ENCODE results near the gene PROX2. TPM values are rescaled to one million over a fixed set of nuclear protein-coding genes. Genes with fewer than 3 reads are reported as not detected.
A peak's percentile ranks its signal among the peaks of the same experiment; 100 is the strongest.

Gene PROX2
- total and polyA plus RNA-seq, 9 of the 15 experiments (the other 6 are each of a cell fraction or from before 2014, with no cell fraction given): not detected

DNA sequence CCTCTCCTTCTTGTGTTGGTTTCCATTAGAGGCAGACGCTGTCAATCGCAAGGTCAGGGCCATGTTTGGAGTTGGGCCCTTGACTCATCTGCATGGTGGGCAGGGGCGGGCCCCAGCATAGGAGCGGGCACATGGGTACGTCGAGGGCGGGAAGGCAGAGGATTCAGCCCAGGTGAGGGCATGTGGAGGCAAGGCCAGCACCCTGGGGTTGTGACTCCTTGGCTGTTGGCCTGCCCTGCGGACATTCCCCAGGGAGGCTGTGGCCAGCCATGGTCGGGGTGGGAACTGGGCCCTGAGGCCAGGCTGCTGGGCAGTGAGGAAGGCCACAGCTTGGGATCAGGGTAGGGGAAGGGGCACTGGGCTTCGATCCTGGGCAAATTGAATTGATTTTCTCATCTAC, 36.9 kb upstream of the PROX2 start:
- H3K4me3 ChIP-seq: no peak overlapping the region
- BruUV-seq (replicated peaks): no TSS peak
- FAIRE-seq: no peak

More for the DNA sequence above, 36.9 kb upstream of the PROX2 start:
- DNase-seq (ENCODE audit: extremely low read depth in 1 of 4, low spot score in 3 of 4) (no peak), ATAC-seq (no peak)
- POLR2A ChIA-PET: interaction anchor here (0.8 kb wide), 1 partner anchor 205 kb away, joined by 3 read pairs; no protein-coding TSS in a partner anchor
- CTCF ChIA-PET (ENCODE audit: low intra/inter-chr PET ratio): no interaction called here
- Histone ChIP-seq H3K4me1 (replicated peaks in 1 of 2; ENCODE audit: control insufficient read depth in 2 of 2, insufficient read depth in 2 of 2, low read length in 2 of 2) (peaks cover 6 to 28% of the 10 kb centered on the region in 2 experiments; a peak in 2 of 5 replicates), H3K27ac (ENCODE audit: extremely low read depth, low read depth, low read length) (no peak overlapping the region), H2AFZ (ENCODE audit: low read depth, low read length) (no peak overlapping the region), H3K4me2 (ENCODE audit: insufficient read depth, low read length) (no peak overlapping the region), H3K9me1 (ENCODE audit: control insufficient read depth, insufficient read depth, low read length) (no peaks in the 10 kb centered on the region), H3K79me2 (ENCODE audit: control insufficient read depth, insufficient read depth, low read length) (no peaks in the 10 kb centered on the region), H3K9me3 (replicated peaks; ENCODE audit: control insufficient read depth, insufficient read depth, low read depth, low read length) (no peaks in the 10 kb centered on the region), H4K20me1 (replicated peaks; ENCODE audit: control insufficient read depth, insufficient read depth, low read length) (no peaks in the 10 kb centered on the region), H3K36me3 (ENCODE audit: control insufficient read depth, insufficient read depth, low read length) (no peaks in the 10 kb centered on the region), H3K27me3 (ENCODE audit: control insufficient read depth in 2 of 2, insufficient read depth in 2 of 2, low read length in 2 of 2) (no peaks in the 10 kb centered on the region), H3K9ac (ENCODE audit: insufficient read depth in 1 of 2, low read depth in 2 of 2, low read length in 2 of 2) (0 out of 4 replicates have a peak overlapping the region, but pooled peaks of 1 of the 2 experiments have one; percentile 26)
- intact Hi-C loops (cut with micrococcal nuclease): loop anchor here (10.0 kb wide), 1 partner anchor 392 kb away; no protein-coding TSS in a partner anchor
- in situ Hi-C loops (cut with MboI): loop anchor here (10.0 kb wide), 1 partner anchor 162 kb away; no protein-coding TSS in a partner anchor
- no peak for TF ChIP-seq ZFPM2 (CRISPR knock-in tag; IDR thresholded peaks at IDR 0.05)
- TF ChIP-seq, protein P1, sequence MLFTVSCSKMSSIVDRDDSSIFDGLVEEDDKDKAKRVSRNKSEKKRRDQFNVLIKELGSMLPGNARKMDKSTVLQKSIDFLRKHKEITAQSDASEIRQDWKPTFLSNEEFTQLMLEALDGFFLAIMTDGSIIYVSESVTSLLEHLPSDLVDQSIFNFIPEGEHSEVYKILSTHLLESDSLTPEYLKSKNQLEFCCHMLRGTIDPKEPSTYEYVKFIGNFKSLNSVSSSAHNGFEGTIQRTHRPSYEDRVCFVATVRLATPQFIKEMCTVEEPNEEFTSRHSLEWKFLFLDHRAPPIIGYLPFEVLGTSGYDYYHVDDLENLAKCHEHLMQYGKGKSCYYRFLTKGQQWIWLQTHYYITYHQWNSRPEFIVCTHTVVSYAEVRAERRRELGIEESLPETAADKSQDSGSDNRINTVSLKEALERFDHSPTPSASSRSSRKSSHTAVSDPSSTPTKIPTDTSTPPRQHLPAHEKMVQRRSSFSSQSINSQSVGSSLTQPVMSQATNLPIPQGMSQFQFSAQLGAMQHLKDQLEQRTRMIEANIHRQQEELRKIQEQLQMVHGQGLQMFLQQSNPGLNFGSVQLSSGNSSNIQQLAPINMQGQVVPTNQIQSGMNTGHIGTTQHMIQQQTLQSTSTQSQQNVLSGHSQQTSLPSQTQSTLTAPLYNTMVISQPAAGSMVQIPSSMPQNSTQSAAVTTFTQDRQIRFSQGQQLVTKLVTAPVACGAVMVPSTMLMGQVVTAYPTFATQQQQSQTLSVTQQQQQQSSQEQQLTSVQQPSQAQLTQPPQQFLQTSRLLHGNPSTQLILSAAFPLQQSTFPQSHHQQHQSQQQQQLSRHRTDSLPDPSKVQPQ (CRISPR knock-in tag; IDR thresholded peaks at IDR 0.05; ENCODE audit: borderline replicate concordance): no peak
- 82% methylated on average over 7 of the region's 10 CpGs for WGBS (ENCODE audit: insufficient coverage, low coverage, missing lambda C conversion rate)
